ENCODE results near the gene MGAT4C.

- no peak for TF ChIP-seq POLR2A (IDR thresholded peaks at IDR 0.05; ENCODE audit: low read length)
- TF ChIP-seq GATA1 (IDR thresholded peaks at IDR 0.05; ENCODE audit: low read depth, low read length) = no peak
Measured at GRCh38 chr12:86290615-86291014, 34.4 kb upstream of the MGAT4C start.

All from erythroblast (primary cell).